ENCODE results near the gene POGZ. TPM values are rescaled to one million over a fixed set of nuclear protein-coding genes. Genes with fewer than 3 reads are reported as not detected.

Gene POGZ
- total RNA-seq, 8 experiments from 2014 or later: 13.2 to 98.2 (median 55.7) TPM

DNA sequence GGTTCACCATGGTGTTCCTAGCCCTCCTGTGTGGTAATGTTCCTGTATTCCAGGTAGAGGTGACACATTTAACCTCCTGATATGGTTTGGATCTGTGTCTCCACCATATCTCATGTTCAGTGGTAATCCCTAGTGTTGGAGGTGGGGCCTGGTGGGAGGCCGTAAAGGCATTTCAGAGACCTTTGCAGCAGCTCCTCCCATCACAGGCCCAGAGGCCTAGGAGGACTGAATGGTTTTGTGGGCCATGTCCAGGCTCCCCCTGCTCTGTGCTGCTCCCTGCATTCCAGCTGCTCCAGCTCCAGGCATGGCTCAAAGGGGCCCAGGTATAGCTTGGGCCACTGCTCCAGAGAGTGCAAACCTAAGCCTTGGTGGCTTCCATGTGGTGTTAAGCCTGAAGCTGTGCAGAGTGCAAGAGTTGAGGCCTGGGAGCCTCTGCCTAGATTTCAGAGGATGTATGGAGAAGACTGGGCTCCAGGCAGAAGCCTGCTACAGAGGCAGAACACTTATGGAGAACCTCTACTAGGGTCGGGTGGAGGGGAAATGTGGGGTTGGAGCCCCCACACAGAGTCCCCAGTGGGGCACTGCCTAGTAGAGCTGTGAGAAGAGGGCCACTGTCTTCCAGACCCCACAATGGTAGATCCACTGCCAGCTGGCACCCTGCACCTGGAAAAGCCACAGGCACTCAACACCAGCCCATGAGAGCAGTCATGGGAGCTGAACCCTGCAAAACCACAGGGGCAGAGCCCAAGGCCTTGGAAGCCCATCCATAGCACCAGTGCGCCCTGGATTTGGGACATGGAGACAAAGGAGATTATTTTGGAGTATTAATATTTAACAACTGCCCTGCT is 96.8 kb downstream of the POGZ start:
- no peak overlapping the region for H3K4me3 ChIP-seq
- 33 to 100% (median 73%) methylated on average over 1 to 3 of the region's 3 CpGs; no CpG with 5 or more reads in 3 of the 10 experiments for WGBS, 10 experiments
- ATAC-seq (replicated peaks in 6 of 8): no peak

DNA sequence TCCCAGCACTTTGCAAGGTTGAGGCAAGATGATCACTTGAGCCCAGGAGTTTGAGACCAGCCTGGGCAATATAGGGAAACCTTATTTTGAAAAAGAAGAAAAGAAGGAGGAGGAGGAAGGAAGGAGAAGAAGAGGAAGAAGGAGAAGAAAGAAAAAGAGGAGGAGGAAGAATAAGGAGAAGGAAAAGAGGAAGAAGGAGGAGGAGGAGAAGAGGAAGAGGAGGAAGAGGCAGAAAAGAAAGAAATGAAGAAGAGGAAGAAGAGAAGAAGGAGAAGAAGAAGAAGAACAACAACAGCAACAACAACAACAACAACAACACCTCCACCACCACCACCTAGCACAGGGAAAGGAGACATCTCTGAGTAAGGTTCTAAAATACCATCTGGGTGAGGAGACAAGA is 97.4 kb downstream of the POGZ start:
- ATAC-seq (replicated peaks in 6 of 8): no peak
- H3K4me3 ChIP-seq: no peak overlapping the region
- H3K4me1 ChIP-seq (replicated peaks in 1 of 2): no peaks in the 10 kb centered on the region
- H3K27ac ChIP-seq: no peak overlapping the region
- in situ Hi-C loops (cut with MboI; ENCODE audit: low pct_unique_long_range_greater_than_20kb in 2 of 9, low sequenced_read_pairs in 9 of 9, unreplicated experiment in 9 of 9): no loop called here

More for the DNA sequence above, 96.8 kb downstream of the POGZ start:
- Histone ChIP-seq H3K4me1 (replicated peaks in 1 of 2) (no peaks in the 10 kb centered on the region), H3K27ac (no peak overlapping the region)
- in situ Hi-C loops (cut with MboI; ENCODE audit: low pct_unique_long_range_greater_than_20kb in 2 of 9, low sequenced_read_pairs in 9 of 9, unreplicated experiment in 9 of 9): no loop called here

DNA sequence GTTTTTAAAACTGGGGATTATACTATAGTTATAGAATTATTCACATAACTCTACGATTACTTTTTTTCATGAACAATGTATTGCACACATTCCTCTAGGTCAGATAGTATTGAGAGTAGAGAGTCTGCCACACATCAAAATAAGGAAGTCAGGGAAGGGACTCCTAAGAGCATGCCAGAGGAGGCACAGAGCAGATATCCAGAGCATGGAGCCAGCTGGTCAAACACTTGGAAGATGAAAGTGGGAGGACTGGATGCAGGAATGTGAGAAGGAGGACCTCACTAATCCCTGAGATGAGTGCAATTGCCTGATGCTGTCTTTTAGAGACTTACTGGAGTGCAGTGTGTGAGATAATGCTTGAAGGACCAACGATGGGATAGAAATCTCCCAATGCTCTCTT is 102.6 kb downstream of the POGZ start:
- 0 to 67% (median 52%) methylated on average over 1 to 2 of the region's 2 CpGs; no CpG with 5 or more reads in 2 of the 10 experiments for WGBS, 10 experiments
- no peaks in the 10 kb centered on the region for H3K4me1 ChIP-seq (replicated peaks in 1 of 2)
- H3K27ac ChIP-seq: no peak overlapping the region
- in situ Hi-C loops (cut with MboI; ENCODE audit: low pct_unique_long_range_greater_than_20kb in 2 of 9, low sequenced_read_pairs in 9 of 9, unreplicated experiment in 9 of 9): no loop called here
- ATAC-seq (replicated peaks in 6 of 8): peak in 1 of 8 experiments; percentile 89
- H3K4me3 ChIP-seq: no peak overlapping the region

Other genes with a start within 250 kb of the POGZ start
- gene PSMD4, start 204.8 kb downstream of the POGZ start, total RNA-seq: 100 to 1,000 TPM; 187 to 376 (median 247) TPM
- gene ZNF687, start 177.2 kb downstream of the POGZ start, total RNA-seq: 10 to 100 TPM in 7 of 8 experiments, 1 to 10 TPM in 1; 8.9 to 33.2 (median 21.9) TPM
- gene PI4KB, start 132.1 kb downstream of the POGZ start, total RNA-seq: 10 to 100 TPM; 45.0 to 64.7 (median 55.6) TPM
- 100 to 1,000 TPM in 1 of 8 experiments, 10 to 100 TPM in 7; 21.2 to 107 (median 37.7) TPM for gene RFX5, start 112.2 kb downstream of the POGZ start, total RNA-seq
- gene SELENBP1, start 86.8 kb downstream of the POGZ start, total RNA-seq: 100 to 1,000 TPM in 1 of 8 experiments, 10 to 100 TPM in 3, 1 to 10 TPM in 4; 1.4 to 135 (median 11.7) TPM
- 100 to 1,000 TPM; 299 to 475 (median 369) TPM for gene PSMB4, start 59.9 kb downstream of the POGZ start, total RNA-seq
- 1 to 10 TPM in 4 of 8 experiments, under 1 TPM in 4; 0.20 to 4.4 (median 1.6) TPM for gene CGN, start 51.9 kb upstream of the POGZ start, total RNA-seq
- 10 to 100 TPM in 5 of 8 experiments, 1 to 10 TPM in 2, under 1 TPM in 1; 0.87 to 33.7 (median 24.6) TPM for gene TUFT1, start 80.8 kb upstream of the POGZ start, total RNA-seq
- 10 to 100 TPM; 13.9 to 38.7 (median 31.0) TPM for gene SNX27, start 152.6 kb upstream of the POGZ start, total RNA-seq

Data from motor neuron (in vitro differentiated cells).